Measurements from ENCODE around the gene ARHGEF25. TPM values are rescaled to one million over a fixed set of nuclear protein-coding genes. Genes with fewer than 3 reads are reported as not detected.
"Not testable (repeated sequence)": the region's sequence is repeated elsewhere in the genome, so short reads cannot be mapped to it uniquely, and the experiment has no call there.

The ARHGEF25 gene
- polyA plus RNA-seq, 3 donors, result 4.7 to 69.7 (median 10.8) TPM

GRCh38 chr12:57626921-57627445 is 15.7 kb downstream of the ARHGEF25 start:
- H3K27ac ChIP-seq (ENCODE audit: low read depth, low read length), result no peak overlapping the region
- WGBS, 3 donors, result 20 to 28% (median 28%) methylated on average over 9 of the region's 9 CpGs

DNA sequence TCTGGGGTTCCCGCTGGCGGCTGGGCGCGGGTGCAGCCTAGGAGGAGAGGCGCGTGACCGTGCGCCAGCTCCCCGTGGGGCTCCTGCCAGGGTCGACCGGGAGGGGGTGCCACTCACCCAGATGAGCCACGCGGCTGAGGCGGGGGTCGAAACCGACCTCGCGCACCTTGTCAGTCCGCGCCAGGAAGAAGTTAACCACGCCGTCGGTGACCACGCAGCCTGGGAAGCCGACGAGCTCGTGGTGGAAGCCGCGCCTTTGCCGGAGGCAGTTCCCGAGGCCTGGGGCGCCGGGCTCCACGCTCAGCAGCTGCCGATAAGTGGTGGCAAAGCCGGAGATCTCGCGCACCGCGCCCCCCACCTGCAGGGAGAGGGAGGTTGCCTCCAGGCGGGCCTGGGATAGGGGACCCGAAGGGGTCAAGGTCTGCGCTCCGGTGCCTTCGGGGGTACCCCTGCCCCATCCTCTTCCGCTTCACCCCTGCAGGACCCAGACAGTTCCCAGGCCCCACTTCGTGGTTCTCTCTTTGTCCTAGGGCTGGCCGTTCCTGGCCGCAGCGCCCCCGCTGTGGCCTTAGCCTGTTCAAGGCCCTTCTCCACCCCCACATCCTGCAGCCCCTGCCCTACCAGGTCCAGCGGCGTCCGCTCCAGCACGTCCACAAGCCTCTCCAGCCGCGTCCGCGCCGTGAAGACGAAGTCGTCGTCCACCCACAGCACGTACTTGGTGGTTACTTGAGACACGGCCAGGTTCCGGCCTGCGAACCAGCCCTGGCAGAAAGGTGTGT is 16.5 kb downstream of the ARHGEF25 start:
- no peak overlapping the region for H3K27ac ChIP-seq (ENCODE audit: low read depth, low read length)
- 12 to 25% (median 18%) methylated on average over 62 to 67 of the region's 67 CpGs for WGBS, 3 donors

- no peak overlapping the region for H3K27ac ChIP-seq (ENCODE audit: low read depth, low read length)
- WGBS, 3 donors, result 48 to 60% (median 58%) methylated on average over 29 of the region's 29 CpGs
Measured at GRCh38 chr12:57628280-57629191, 17.3 kb downstream of the ARHGEF25 start.

DNA sequence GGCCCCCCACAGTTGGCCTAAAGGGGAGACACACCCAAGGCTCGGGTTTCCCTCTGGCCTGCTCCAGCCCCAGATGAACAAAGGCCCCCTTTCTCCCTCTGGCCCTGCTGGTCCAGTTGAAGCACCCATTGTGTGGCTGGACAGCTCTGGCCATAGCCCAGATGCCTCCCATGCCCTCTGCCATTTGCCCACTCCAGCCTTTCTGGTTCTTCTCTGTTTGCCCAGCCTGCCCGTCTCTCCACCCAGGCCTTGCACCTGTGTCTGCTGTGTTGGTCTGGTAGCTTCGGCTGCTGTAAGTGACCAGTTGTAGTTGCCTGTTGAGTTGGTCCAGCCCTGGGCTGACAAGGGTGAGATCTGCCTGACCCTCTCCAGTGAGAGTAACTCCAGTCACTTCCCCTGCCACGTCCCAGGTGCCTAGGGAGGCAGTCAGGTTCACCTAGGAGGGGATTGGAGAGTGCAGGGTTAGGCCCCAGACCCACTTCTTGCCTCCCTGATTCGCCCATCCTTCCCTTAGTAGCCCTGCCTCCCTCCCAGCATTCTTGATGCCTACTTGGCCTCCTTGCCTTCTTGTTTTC is 18.7 kb downstream of the ARHGEF25 start:
- no peak overlapping the region for H3K27ac ChIP-seq (ENCODE audit: low read depth, low read length)
- WGBS, 3 donors, result 78 to 90% (median 88%) methylated on average over 5 of the region's 5 CpGs

DNA sequence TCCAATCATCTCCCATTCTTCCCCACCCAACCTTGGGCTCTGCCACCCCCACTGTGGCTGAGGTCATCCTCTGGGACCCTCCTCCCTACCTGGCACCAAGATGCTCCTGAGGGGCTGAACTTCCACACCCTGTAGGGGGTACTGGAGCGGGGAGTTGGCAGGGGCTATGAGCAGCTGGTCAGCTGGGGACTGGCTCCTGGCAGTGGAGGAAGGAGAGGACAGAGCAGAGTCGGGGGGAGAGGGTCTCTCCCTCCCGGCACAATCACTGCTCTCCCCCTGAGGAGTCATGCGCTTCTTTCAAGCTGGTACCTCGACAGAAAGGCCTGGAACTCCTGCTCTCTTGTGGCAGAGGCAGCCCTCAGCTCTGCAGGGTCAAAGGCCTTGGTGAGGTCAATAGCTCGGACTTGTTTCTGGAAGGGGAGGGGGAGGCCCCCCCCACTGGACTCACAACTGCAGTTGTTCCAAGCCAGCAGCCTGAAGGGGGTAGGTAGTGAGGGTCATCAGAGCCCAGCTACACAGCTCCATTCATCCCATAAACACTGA is 19.7 kb downstream of the ARHGEF25 start:
- no peak overlapping the region for H3K27ac ChIP-seq (ENCODE audit: low read depth, low read length)
- WGBS, 3 donors, result 39 to 73% (median 62%) methylated on average over 6 of the region's 6 CpGs

DNA sequence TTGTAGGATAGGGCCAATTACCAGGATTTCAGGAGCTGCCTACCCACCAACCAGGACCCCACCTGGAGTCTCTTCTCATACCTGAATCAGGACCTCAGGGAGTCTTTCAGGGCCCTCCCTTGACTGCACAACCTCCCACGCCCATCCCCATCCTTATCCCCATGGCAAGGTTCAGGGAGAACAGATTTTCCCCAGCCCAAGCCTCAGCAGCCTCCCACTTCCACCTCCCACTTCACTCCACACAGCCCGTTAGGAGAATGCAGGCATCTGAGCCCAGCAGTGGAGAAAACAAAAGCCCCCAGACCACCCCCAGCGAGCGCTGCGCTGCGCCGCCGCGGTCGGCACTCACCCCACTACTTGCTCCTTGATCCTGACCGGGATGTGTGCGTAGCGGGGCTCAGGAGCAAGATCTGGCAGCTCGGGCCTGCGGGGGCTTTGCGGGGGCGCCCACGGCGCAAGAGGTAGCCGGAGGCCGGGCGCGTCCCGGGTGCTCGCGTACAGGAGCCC is 20.4 kb downstream of the ARHGEF25 start:
- no peak overlapping the region for H3K27ac ChIP-seq (ENCODE audit: low read depth, low read length)
- WGBS, 3 donors, result 8 to 13% (median 11%) methylated on average over 26 of the region's 26 CpGs

GRCh38 chr12:57632073-57632957 is 21.1 kb downstream of the ARHGEF25 start:
- 0 to 1% (median 1%) methylated on average over 52 to 67 of the region's 67 CpGs for WGBS, 3 donors
- H3K27ac ChIP-seq (ENCODE audit: low read depth, low read length), result no peak overlapping the region

DNA sequence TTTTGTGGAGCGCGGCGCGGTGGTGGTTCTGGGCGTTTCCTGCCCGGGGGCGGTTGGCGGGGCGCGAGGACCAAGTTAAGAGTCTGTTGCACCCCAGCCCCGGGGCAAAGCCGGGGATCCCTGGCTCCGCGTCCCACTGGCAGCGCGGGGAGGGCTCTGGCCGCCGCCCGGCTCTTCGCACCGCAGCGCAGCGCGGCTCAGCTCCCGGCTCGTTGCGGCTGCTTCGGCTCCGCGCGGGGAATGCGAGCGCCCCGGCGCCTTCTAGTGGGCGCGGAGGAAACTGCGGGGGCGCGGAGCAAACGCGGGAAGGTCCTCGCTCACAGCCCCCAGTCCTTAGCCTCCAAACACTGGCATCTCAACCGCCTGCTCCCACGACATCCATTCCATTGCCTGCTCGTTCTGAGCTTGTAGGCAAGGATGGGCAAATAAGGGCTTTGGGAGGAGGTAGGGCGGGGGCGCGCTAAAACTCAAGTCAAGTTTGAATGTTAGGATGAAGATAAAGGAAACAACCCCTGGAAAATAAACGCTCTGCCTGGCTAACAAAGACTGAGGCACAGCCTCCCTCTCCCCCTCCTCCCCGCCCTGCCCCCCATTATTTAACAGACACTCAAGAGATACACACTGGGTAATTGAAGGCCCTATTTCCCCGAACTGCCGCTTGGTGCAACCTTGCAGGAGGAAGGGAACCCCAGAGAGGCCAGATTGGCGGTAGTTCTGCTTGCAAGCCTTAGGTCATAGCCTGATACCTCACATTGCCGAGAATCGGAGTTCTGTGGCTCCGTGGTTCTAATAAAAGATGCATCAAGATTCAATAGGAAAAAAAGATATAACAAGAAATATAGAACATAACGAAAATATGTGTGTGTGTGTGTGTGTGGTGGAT is 22.0 kb downstream of the ARHGEF25 start, which contains the start of gene B4GALNT1:
TSS of gene B4GALNT1 (minus strand) at position 244 of the 883 bp plus-strand sequence. CDS start 1,069 bp downstream, outside the sequence.
- no peak within 1 kb of the TSS for H3K27ac ChIP-seq (ENCODE audit: low read depth, low read length)
- WGBS, 3 donors, result 2 to 3% (median 3%) methylated on average over 50 to 58 of the region's 58 CpGs

GRCh38 chr12:57636731-57637130 is 25.5 kb downstream of the ARHGEF25 start:
- WGBS, 3 donors, result 85 to 87% (median 85%) methylated on average over 9 of the region's 9 CpGs
- not testable (repeated sequence) for H3K27ac ChIP-seq (ENCODE audit: low read depth, low read length)

DNA sequence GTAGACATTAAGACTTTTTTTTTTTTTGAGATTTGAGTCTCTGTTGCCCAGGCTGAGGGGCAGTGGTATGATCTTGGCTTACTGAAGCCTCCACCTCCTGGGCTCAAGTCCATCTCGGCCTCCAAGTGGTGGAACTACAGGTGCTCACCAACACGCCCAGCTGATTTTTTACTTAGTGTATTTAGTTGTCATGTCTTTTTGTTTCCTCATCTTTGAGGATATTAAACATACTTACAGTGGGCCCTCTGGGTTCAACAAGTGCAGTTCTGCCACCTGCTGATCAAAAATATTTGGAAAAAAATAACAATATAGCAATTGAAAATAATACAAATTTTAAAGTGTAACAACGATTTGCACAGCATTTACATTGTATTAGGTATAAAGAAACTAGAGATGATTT is 26.1 kb downstream of the ARHGEF25 start:
- H3K27ac ChIP-seq (ENCODE audit: low read depth, low read length), result no peak overlapping the region
- 56 to 68% (median 59%) methylated on average over 3 of the region's 3 CpGs for WGBS, 3 donors

DNA sequence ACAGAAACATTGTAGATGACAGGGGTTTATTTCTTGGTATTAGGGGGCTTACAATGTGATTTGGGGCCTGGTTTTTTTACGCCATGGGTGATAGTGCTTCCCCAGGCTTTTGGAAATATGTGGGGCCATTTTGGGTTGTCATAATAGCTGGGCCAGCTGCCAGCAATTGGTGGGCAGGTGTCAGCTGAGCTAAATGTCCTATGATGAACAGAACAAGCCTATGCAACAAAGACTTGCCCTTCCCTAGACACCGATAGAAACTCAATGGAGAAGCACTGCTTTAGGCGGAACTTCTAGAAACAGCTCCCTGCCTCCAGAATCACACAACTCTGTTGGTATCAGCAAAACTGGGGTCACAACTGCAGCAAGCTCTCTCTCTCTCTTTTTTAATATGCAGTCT is 26.9 kb downstream of the ARHGEF25 start:
- H3K27ac ChIP-seq (ENCODE audit: low read depth, low read length), result no peak overlapping the region
- 87 to 93% (median 88%) methylated on average over 3 of the region's 3 CpGs for WGBS, 3 donors

DNA sequence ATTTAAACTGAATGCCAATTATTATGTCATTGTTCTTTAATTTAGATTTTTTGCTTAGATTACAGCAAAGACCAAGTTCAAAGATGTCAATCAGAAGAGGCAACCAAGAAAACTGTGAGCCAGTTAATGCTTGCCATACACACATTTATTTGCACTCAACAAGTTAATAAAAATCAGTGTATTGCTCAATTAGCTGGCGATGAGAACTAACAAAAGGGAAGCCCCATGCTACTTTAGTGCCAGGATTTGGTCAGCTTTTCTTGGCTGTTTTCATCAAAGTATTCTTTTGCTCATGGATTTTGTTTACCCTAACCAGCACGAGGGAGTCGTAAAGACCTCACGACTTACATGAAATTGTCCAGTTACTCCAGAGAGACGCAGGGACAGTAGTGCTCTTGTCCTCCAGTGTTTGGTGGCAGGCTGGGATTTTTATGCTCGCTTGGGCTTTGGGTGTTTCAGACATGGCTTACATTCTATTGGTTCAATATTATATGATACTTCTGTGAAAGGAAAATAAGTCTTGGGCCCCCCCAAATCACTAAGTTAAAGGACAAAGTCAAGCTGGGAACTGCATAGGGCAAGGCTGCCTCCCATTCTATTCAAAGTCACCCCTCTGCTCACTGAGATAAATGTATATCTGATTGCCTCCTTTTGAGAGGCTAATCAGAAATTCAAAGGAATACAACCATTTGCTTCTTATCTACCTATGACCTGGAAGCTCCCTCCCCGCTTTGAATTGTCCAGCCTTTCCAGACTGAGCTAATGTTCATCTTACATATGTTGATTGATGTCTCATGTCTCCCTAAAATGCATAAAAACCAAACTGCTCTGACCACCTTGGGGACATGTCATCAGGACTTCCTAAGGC is 29.2 kb downstream of the ARHGEF25 start:
- 53 to 74% (median 61%) methylated on average over 7 of the region's 7 CpGs for WGBS, 3 donors
- H3K27ac ChIP-seq (ENCODE audit: low read depth, low read length), result no peak overlapping the region

- no peak overlapping the region for H3K27ac ChIP-seq (ENCODE audit: low read depth, low read length)
- WGBS, 3 donors, result 35 to 58% (median 51%) methylated on average over 5 of the region's 5 CpGs
Measured at GRCh38 chr12:57641699-57642442, 30.6 kb downstream of the ARHGEF25 start.

DNA sequence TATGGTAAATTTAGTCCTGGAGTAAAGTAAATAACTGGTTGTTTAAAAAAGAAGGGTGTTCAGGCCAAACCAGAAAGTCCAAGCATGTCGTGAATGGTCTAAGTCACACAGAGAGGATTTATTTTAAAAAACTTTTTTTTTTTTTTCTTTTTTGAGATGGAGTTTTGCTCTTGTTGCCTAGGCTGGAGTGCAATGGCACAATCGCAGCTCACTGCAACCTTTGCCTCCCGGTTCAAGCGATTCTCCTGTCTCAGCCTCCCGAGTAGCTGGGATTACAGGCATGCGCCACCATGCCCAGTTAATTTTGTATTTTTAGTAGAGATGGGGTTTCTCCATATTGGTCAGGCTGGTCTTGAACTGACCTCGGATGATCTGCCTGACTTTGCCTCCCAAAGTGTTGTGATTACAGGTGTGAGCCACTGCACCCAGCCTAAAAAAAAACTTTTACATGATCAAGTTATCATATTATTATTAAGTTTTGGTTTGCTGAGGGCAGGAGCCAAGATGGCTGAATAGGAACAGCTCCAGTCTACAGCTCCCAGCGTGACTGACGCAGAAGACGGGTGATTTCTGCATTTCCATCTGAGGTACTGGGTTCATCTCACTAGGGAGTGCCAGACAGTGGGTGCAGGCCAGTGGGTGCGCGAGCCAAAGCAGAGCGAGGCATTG is 34.9 kb downstream of the ARHGEF25 start:
- H3K27ac ChIP-seq (ENCODE audit: low read depth, low read length), result not testable (repeated sequence)
- 64 to 79% (median 77%) methylated on average over 11 to 13 of the region's 13 CpGs for WGBS, 3 donors
